H1 (cell line): Measurements from ENCODE around the gene MDFIC. TPM values are rescaled to one million over a fixed set of nuclear protein-coding genes. Genes with fewer than 3 reads are reported as not detected.

Source experiments
- CTCF ChIA-PET: fragments of 300-600 bp; sonication (Branson Sonifier 250); formaldehyde crosslinking; loops from one replicate; lab custom pipeline; 2021; ENCODE audit not compliant: partially characterized antibody; lab: Charles Lee
- POLR2A ChIA-PET: fragments of 300-600 bp; sonication (Branson Sonifier 250); formaldehyde crosslinking; loops from one replicate; lab custom pipeline; 2021; ENCODE audit warnings: inconsistent platforms; ENCODE audit not compliant: partially characterized antibody; lab: Charles Lee
- DNase-seq, 2 experiments: peaks; one replicate each; pipeline versions ENCODE4 v3.0.0 to v3.0.0-alpha.2; 2010 to 2022; ENCODE audit warnings: low spot score in 2 of 2, low read depth in 1 of 2, mixed read lengths in 1 of 2
- FAIRE-seq: peaks from 2 replicates; lab custom pipeline; 2011; peaks lifted over from hg19 to GRCh38; lab: Jason Lieb, UNC
- H2AFZ ChIP-seq: 2 replicates; pipeline ENCODE4 v1.8.1; 2012; ENCODE audit warnings: low read length, inconsistent platforms
- H2AK5ac ChIP-seq: 2 replicates; pipeline ENCODE4 v1.6.1; 2013; ENCODE audit warnings: low read depth, low read length
- H2BK120ac ChIP-seq: replicated peaks from 2 replicates; pipeline ENCODE3; 2013; ENCODE audit warnings: low read depth, low read length, inconsistent platforms
- H2BK12ac ChIP-seq: 2 replicates; pipeline ENCODE4 v1.6.1; 2013; ENCODE audit warnings: low read depth, low read length
- H2BK15ac ChIP-seq: 2 replicates; pipeline ENCODE4 v1.6.1; 2013; ENCODE audit warnings: low read length
- H2BK20ac ChIP-seq: 2 replicates; pipeline ENCODE4 v1.6.1; 2013; ENCODE audit warnings: low read length
- H2BK5ac ChIP-seq: 2 replicates; pipeline ENCODE4 v1.6.1; 2013; ENCODE audit warnings: low read depth, low read length
- H3K14ac ChIP-seq: 2 replicates; pipeline ENCODE4 v1.6.1; 2013; ENCODE audit warnings: inconsistent platforms; ENCODE audit not compliant: insufficient read length
- H3K18ac ChIP-seq: 2 replicates; pipeline ENCODE4 v1.6.1; 2013; ENCODE audit warnings: low read length; ENCODE audit errors: extremely low read depth
- H3K23ac ChIP-seq: 2 replicates; pipeline ENCODE4 v1.6.1; 2013; ENCODE audit warnings: inconsistent platforms; ENCODE audit not compliant: insufficient read length
- H3K23me2 ChIP-seq: 2 replicates; pipeline ENCODE4 v1.6.1; 2013; ENCODE audit warnings: low read depth, low read length
- H3K27ac ChIP-seq: 2 replicates; pipeline ENCODE4 v1.6.1; 2011; ENCODE audit warnings: low read depth, low read length, inconsistent platforms
- H3K27me3 ChIP-seq, 4 experiments: replicated peaks in 1 of 4; 1 replicate in 1 of 4; 2 replicates in 3 of 4; pipeline versions ENCODE4 v1.6.1 to v1.8.1; 2011 to 2013; ENCODE audit warnings: low read length in 3 of 4, mild to moderate bottlenecking in 3 of 4, inconsistent platforms in 2 of 4, mixed read lengths in 2 of 4, moderate library complexity in 1 of 4; ENCODE audit not compliant: control insufficient read depth in 3 of 4, insufficient read depth in 3 of 4; ENCODE audit errors: extremely low read depth in 1 of 4
- H3K36me3 ChIP-seq, 4 experiments: 2 replicates each; pipeline versions ENCODE4 v1.6.1 to v1.8.1; 2011 to 2013; ENCODE audit warnings: mild to moderate bottlenecking in 4 of 4, low read length in 3 of 4, moderate library complexity in 2 of 4, control low read depth in 1 of 4, inconsistent platforms in 1 of 4; ENCODE audit not compliant: insufficient read depth in 4 of 4, control insufficient read depth in 2 of 4
- H3K4ac ChIP-seq: replicated peaks from 2 replicates; pipeline ENCODE3; 2013; ENCODE audit warnings: low read length, low read depth, mixed read lengths, inconsistent platforms; ENCODE audit not compliant: insufficient read length
- H3K4me1 ChIP-seq, 4 experiments: replicated peaks in 1 of 4; 1 replicate in 1 of 4; 2 replicates in 3 of 4; pipeline versions ENCODE4 v1.6.1 to v1.8.1; 2011 to 2013; ENCODE audit warnings: low read length in 3 of 4, inconsistent platforms in 2 of 4, mixed read lengths in 1 of 4; ENCODE audit not compliant: insufficient read depth in 4 of 4, control insufficient read depth in 3 of 4
- H3K4me2 ChIP-seq, 2 experiments: 2 replicates each; pipeline versions ENCODE4 v1.6.1 to v1.8.1; 2011 to 2013; ENCODE audit warnings: low read depth in 2 of 2, low read length in 2 of 2, control low read depth in 1 of 2, inconsistent platforms in 1 of 2, mild to moderate bottlenecking in 1 of 2; ENCODE audit not compliant: insufficient read depth in 1 of 2
- H3K4me3 ChIP-seq, 4 experiments: fragments of 200-600, 300-600 bp in 1 of 4; sonication (generic), shearing (Covaris generic), sonication (Bioruptor Twin) in 1 of 4; 2 replicates each; pipeline versions ENCODE4 v1.5.1 to v1.8.1; 2011 to 2016; ENCODE audit warnings: low read length in 4 of 4, low read depth in 3 of 4, control low read depth in 2 of 4, inconsistent platforms in 2 of 4, mild to moderate bottlenecking in 2 of 4, mixed read lengths in 1 of 4, moderate library complexity in 1 of 4; ENCODE audit not compliant: insufficient read depth in 2 of 4; ENCODE audit errors: extremely low read depth in 1 of 4
- H3K56ac ChIP-seq: replicated peaks from 2 replicates; pipeline ENCODE3; 2013; ENCODE audit warnings: low read depth, mild to moderate bottlenecking, mixed read lengths, low read length, inconsistent platforms; ENCODE audit not compliant: insufficient read length
- H3K79me1 ChIP-seq: 2 replicates; pipeline ENCODE4 v1.6.1; 2013; ENCODE audit warnings: low read depth, low read length, control low read depth
- H3K79me2 ChIP-seq, 2 experiments: 2 replicates each; pipeline versions ENCODE4 v1.6.1 to v1.8.1; 2012 to 2013; ENCODE audit warnings: low read length in 2 of 2, mild to moderate bottlenecking in 2 of 2, inconsistent platforms in 1 of 2; ENCODE audit not compliant: insufficient read depth in 2 of 2, control insufficient read depth in 1 of 2
- H3K9ac ChIP-seq, 4 experiments: replicated peaks in 1 of 4; 1 replicate in 1 of 4; 2 replicates in 3 of 4; pipeline versions ENCODE4 v1.6.1 to v1.8.1; 2011 to 2013; ENCODE audit warnings: low read depth in 3 of 4, low read length in 3 of 4, control low read depth in 2 of 4, mild to moderate bottlenecking in 2 of 4, moderate library complexity in 2 of 4, inconsistent platforms in 1 of 4; ENCODE audit errors: extremely low read depth in 1 of 4
- H3K9me3 ChIP-seq, 2 experiments: 2 replicates each; pipeline versions ENCODE4 v1.6.1 to v1.8.1; 2012 to 2013; ENCODE audit warnings: mild to moderate bottlenecking in 2 of 2, moderate library complexity in 2 of 2, control low read depth in 1 of 2, inconsistent platforms in 1 of 2, low read depth in 1 of 2, low read length in 1 of 2, mixed read lengths in 1 of 2; ENCODE audit not compliant: insufficient read depth in 2 of 2
- H4K20me1 ChIP-seq, 2 experiments: replicated peaks in 1 of 2; 2 replicates each; pipeline versions ENCODE3 to v1.8.1; 2011 to 2013; ENCODE audit warnings: inconsistent platforms in 2 of 2, low read length in 2 of 2, mild to moderate bottlenecking in 1 of 2; ENCODE audit not compliant: insufficient read depth in 2 of 2, control insufficient read depth in 1 of 2
- H4K5ac ChIP-seq: 2 replicates; pipeline ENCODE4 v1.6.1; 2013; ENCODE audit warnings: low read length, low read depth, mixed read lengths, inconsistent platforms; ENCODE audit not compliant: insufficient read length
- H4K8ac ChIP-seq: 2 replicates; pipeline ENCODE4 v1.8.0; 2013; ENCODE audit warnings: mild to moderate bottlenecking, moderate library complexity, low read length, inconsistent platforms; ENCODE audit not compliant: insufficient read depth; ENCODE audit errors: extremely low read depth
- H4K91ac ChIP-seq: replicated peaks from 2 replicates; pipeline ENCODE3; 2013; ENCODE audit warnings: low read length, mixed read lengths, inconsistent platforms; ENCODE audit not compliant: insufficient read length
- JUN ChIP-seq: IDR thresholded peaks from 2 replicates; pipeline ENCODE4 v1.6.1; 2011; ENCODE audit warnings: low read depth, mild to moderate bottlenecking, improper control_type of control experiment, low read length
- RNF2 ChIP-seq: fragments of 200-900, 300-1000 bp; sonication (generic); IDR thresholded peaks from 2 replicates; pipeline ENCODE4 v1.7.1; 2016; ENCODE audit warnings: borderline replicate concordance, low read depth, mild to moderate bottlenecking, antibody characterized with exemption, low read length; ENCODE audit not compliant: poor library complexity, severe bottlenecking; ENCODE audit errors: missing control alignments
- WGBS, 2 experiments: shearing (Covaris generic) in 1 of 2; methylation state at CpG; one replicate each; pipeline versions ENCODE4 v1.1.6 to v1.1.7; 2013 to 2015; ENCODE audit warnings: low lambda C conversion rate in 2 of 2, mixed read lengths in 2 of 2, inconsistent platforms in 1 of 2, low coverage in 1 of 2, missing lambda C conversion rate in 1 of 2; ENCODE audit not compliant: insufficient replicate concordance in 2 of 2, insufficient coverage in 1 of 2, insufficient read length in 1 of 2; ENCODE audit errors: extremely low coverage in 1 of 2, missing lambda C conversion rate in 1 of 2; 5-methylcytosine and 5-hydroxymethylcytosine counted together
- polyA plus RNA-seq, 7 experiments: library from polyadenylated mRNA; depleted of rRNA in 3 of 7; stranded (reverse) in 5 of 7; unstranded in 2 of 7; fragments of >200 nt in 5 of 7; fragments of 200-250 nt in 2 of 7; gene quantifications; 1 replicate in 5 of 7; 2 replicates in 1 of 7; 4 replicates in 1 of 7; pipeline versions ENCODE4 v1.2.1 to v1.2.3, GENCODE V29; 2011 to 2013; ENCODE audit warnings: missing spikeins in 2 of 7, mixed read lengths in 2 of 7
- total RNA-seq: library from RNA; stranded (reverse); fragmentation: NEBNext Ultra II Directional; extraction: Animal tissue kit (Norgen Biotek cat#: 25700); gene quantifications from 2 replicates; pipeline ENCODE4 v1.2.1, GENCODE V29; 2021

Gene MDFIC
- total and polyA plus RNA-seq, 2 of the 8 experiments (the other 6 are each of a cell fraction or from before 2014, with no cell fraction given) = 2.3 to 11.4 TPM

GRCh38 chr7:114933658-114934057, 11.8 kb downstream of the MDFIC start:
- H4K20me1 ChIP-seq = no peaks in the 10 kb centered on the region
- no peak overlapping the region for H3K27ac ChIP-seq
- H2BK20ac ChIP-seq = no peak overlapping the region
- no peaks in the 10 kb centered on the region; a peak in 1 of 4 replicates for H3K79me2 ChIP-seq
- H2BK5ac ChIP-seq = no peak overlapping the region
- H3K18ac ChIP-seq = no peak overlapping the region
- DNase-seq (no peak), FAIRE-seq (no peak)
- no peaks in the 10 kb centered on the region for H3K79me1 ChIP-seq
- H3K4me2 ChIP-seq = no peak overlapping the region
- no peak overlapping the region for H3K4me3 ChIP-seq
- no peak overlapping the region for H3K56ac ChIP-seq
- TF ChIP-seq JUN (no peak), RNF2 (no peak)
- H2AFZ ChIP-seq = no peak overlapping the region
- no peaks in the 10 kb centered on the region; a peak in 1 of 8 replicates for H3K36me3 ChIP-seq
- H4K91ac ChIP-seq = no peak overlapping the region
- no peak overlapping the region for H3K9ac ChIP-seq
- no peak overlapping the region for H3K4ac ChIP-seq
- no peaks in the 10 kb centered on the region for H3K23me2 ChIP-seq
- H2BK120ac ChIP-seq = no peak overlapping the region
- ChIA-PET CTCF (no interaction called here), POLR2A (no interaction called here)
- H3K9me3 ChIP-seq = no peaks in the 10 kb centered on the region
- no peak overlapping the region for H3K23ac ChIP-seq
- no peaks in the 10 kb centered on the region for H3K27me3 ChIP-seq
- H2BK12ac ChIP-seq = no peak overlapping the region
- no peak overlapping the region for H4K5ac ChIP-seq
- no peak overlapping the region for H3K14ac ChIP-seq
- H3K4me1 ChIP-seq = peaks cover 0 to 4% (median 0%) of the 10 kb centered on the region in 4 experiments; a peak in 1 of 7 replicates
- no peak overlapping the region for H4K8ac ChIP-seq
- no peak overlapping the region for H2BK15ac ChIP-seq
- WGBS, 2 experiments = 91% methylated on average over 5 of the region's 5 CpGs; no CpG with 5 or more reads in 1 of the 2 experiments
- H2AK5ac ChIP-seq = no peak overlapping the region
